NCI-H748 (cell line): ENCODE results near the gene ABLIM2.

Source experiments
- DNase-seq: peaks from one replicate; lab custom pipeline; 2025; ENCODE audit not compliant: unreplicated experiment; lab: John Stamatoyannopoulos, UW

The ABLIM2 gene

GRCh38 chr4:7989654-7990053, 169.0 kb downstream of the ABLIM2 start:
- no peak for DNase-seq

GRCh38 chr4:7988437-7988836, 170.2 kb downstream of the ABLIM2 start:
- no peak for DNase-seq

DNA sequence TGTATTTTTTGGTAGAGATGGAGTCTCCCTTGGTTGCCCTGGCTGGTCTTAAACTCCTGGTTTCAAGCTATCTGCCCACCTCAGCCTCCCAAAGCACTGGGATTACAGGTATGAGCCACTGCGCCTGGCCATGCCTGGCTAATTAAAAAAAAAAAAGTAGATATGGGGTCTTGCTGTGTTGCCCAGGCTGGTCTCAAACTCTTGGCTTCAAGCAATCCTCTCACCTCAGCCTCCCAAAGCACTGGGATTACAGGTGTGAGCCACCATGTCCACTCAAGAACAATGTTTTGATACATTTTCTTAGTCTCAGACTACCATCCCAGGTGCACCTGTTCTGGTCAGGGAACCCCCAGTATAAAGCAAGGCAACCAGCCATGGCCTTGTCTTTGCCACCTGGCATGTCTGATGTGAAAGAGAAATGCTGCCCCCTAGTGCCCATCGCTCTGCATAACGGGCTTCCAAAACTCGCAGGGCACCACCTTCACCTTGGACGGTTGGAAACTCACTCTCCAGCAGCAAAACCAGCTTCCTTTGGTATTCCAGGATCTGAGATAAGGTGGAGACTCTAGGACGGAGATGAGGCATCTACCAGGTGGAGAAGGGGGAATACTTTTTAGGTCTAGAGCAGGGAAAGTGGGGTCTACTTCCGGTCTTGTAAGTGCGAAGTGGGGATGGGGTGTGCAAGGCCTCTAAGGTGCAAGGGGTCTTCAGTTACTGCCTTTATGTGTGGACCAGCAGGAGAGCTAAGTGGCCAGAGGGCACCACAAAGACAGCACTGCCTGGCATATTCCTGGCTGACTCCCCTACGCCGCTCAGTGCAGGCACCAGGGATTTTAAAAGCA, 171.2 kb downstream of the ABLIM2 start:
- peak; percentile 78 for DNase-seq

DNA sequence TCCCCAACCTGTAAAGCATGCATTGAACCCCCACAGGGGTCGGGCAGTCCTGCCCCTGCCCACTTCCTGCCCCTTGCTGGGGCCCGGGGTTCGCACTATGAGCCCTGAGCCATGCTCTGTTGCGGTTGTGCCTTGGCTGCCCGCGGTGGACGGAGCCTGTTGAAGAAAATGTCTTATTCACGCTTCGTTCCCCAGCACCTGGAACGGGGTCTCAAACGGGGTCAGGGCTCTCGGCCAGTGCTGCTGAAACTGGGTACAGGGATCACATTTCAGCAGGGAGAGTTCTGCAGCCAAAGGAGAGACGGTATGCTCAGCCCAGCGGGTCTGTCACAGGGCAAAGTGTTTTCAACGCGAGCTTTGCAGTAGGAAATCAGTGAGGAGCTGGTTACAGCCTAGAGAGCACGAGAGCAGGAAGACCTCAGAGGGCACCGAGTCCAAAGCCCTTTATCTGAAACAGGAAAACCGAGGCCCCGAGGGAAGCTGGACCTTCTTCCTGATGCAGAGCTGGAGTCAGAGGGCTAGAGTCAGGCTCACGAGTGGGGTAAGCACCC, 172.6 kb downstream of the ABLIM2 start:
- DNase-seq = no peak

DNA sequence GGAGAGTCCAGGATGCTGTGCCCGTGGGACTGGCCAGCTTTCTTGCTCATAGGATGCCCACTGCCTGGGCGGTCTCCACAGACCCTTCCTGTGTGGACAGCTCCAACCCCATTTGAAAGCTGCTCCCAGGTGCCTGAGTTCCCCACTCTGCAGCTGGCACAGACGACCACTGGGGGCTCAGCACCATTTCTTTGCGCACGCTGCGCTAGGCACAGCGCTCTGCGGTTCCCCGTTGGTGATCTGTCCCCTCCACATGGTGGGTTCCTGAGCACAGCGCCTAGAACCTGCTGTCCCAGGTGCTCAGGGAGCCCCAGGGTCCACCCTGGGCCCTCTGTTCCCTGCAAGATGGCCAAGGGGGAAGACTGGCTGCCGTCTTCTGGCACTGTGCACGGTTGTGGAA, 173.5 kb downstream of the ABLIM2 start:
- no peak for DNase-seq

GRCh38 chr4:7984286-7984925, 174.2 kb downstream of the ABLIM2 start:
- DNase-seq = no peak

DNA sequence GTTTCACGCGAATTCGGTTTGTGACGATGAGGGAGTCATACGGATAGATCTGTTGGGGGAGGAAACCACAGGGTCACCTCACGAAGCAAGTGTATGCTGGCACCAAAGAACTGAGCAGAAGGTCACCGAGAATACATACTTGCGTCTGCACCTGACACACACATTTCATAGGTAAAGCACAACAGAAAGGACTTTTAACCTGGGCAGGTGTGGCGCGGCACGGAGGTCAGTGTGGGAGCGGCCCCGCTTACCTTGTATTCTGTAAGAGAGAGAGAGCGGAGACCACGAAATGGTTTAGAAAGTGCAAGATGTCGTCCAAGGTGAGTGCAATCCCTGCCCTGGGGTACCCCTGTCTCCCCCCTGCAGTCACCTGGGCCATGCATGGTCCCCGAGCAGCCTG, 175.3 kb downstream of the ABLIM2 start:
- no peak for DNase-seq

DNA sequence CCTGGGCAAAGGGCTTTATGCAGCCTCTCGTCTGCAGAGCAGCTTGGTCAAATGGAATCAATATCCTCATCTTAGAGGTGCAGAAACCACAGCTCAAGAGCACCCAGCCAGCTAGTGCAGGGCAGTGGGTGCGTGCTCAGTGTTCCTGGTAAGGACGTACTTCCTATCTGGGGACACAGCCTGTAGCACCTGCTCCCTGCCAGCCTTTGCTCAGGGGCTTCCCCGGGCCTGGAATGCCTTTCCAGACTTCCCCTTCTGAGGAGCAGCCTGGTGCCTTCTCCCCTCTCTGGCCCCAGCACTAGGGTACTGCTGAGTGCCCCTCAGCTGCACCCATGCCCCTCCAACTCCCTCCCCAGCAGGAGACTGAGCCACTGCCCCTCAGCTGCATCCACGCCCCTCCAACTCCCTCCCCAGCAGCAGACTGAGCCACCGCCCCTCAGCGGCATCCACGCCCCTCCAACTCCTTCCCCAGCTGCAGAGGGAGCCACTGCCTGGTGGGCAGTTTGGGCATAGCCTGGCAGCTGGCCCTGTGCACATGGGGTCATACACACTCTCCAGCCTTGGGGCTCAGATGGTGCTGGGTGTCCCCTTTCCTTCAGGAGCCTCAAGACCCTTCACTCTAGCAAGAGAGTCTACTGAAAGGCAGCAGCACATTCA, 176.7 kb downstream of the ABLIM2 start:
- no peak for DNase-seq

DNA sequence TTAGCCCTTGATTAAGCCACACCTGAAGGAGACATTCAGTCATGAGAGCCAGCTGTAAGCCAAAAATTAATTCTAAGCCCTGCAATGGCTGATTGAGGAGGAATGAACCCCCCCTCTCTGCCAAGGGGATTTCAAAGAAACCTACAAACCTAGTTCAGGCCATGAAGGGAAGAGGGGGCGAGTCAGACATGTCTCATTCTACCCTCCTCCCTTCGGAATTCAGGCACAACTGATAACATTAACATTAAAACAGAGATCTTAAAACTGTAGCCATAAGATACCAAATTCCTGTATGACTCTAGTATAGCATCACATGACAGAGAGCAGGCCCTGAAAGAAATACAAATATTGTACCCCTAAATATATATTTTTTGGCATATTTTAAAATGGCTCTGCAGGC, 178.6 kb downstream of the ABLIM2 start:
- DNase-seq = no peak

DNA sequence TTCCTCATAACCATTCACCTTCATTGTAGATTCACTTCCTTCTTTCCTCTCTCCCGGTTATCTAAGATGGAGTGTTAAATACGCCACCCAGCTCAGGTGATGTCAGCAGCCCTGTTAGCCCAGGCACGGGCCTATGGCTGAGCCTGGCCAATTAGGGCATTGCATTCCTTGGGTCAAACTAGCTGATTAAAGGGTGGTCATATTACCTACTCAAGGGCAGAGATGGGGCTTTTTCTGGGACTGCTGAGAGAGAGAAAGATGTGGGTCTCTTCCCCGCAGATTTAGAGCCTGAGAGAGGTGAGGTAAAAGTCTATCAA, 179.0 kb downstream of the ABLIM2 start:
- no peak for DNase-seq

DNA sequence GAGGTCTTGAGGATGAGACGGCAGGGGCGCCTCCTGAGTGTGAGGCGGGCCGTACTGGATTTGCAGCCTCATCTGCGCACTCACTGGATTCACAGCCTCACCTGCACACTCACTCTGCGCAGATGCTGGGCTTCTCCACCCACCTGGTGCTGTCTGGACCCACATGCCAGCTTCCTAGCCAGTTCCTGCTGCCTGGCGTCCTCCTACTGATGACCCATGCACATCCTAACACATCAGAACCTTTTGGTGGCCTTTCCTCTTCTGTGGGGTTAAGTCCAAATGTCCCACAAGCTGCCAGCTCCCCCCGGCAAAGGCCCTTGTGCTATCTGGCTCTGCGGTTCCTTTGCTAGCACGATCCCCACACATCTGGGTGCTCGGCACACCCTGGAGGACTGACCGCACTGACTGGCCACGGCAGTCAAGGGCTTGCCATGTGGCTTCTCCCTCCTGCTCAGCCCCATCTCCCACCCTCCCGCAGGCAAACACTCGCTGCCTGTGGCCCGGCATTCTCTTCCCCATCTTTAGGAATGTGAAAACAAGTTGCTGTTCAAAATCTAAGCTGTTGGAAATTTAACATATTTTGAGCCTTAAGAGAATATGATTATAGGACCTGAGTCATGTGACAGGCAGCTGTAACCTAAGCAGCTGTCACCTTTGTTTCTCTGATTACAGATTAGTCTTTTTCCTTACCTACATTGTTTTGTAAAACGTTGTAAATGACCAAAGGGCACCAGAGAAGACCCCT, 179.5 kb downstream of the ABLIM2 start:
- no peak for DNase-seq

- peak; percentile 91 for DNase-seq
Observed at GRCh38 chr4:7978489-7978888, 180.1 kb downstream of the ABLIM2 start.

GRCh38 chr4:7976634-7977033, 182.0 kb downstream of the ABLIM2 start:
- DNase-seq = no peak

- DNase-seq = no peak
Observed at GRCh38 chr4:7976025-7976424, 182.6 kb downstream of the ABLIM2 start.

GRCh38 chr4:7974425-7974824, 184.2 kb downstream of the ABLIM2 start:
- no peak for DNase-seq

DNA sequence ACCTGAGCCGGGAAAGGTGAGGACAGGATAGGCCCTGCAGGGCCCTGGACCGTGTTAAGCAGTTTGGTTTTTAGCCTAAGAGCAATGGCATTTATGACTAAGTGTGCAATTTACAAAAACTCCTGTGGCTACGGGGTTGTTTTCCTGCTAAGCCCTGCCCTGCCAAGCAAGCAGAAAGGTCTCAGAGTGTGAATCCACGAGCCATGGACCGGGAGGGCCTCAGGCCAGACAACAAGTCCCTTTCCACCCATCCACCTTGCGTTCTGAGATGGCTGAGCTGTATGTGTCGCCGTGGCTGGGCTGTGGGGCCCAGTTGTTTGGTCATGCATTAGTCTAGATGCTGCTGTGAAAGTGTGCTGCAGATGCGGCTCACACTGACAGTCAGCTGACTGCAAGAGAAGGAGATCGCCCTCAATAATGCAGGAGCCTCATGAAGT, 185.1 kb downstream of the ABLIM2 start:
- no peak for DNase-seq

DNA sequence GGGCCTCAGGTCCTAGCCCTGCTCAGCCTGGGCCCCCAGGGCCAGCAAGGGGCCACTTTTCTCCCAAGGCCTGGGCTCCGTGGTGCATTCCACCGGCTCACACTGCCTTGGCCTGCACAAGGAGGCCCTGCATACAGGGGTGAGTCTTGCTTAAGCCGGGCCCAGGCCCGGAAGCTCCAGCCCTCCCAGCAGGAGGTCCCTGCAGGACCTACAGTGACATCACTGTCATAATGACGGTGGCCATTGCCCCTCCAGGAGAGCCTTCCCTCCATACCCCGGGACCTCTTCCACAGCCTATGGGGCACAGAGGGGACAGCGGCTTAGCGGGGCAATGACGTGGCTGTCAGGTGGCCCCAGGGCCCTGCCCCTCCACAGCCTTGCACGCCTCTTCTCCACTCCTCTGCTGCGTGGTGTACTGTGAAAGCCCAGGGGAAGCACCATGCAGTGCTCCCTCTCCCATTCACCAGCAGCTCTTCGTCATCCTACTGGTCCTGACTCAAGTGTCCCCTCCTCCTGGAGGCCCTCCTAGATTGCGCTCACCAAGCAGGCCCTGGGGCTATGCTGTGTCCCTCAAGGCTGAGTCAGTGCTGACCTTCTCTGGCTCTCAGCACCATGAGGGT, 186.6 kb downstream of the ABLIM2 start:
- no peak for DNase-seq

- no peak for DNase-seq
Observed at GRCh38 chr4:7971159-7971631, 187.4 kb downstream of the ABLIM2 start.

DNA sequence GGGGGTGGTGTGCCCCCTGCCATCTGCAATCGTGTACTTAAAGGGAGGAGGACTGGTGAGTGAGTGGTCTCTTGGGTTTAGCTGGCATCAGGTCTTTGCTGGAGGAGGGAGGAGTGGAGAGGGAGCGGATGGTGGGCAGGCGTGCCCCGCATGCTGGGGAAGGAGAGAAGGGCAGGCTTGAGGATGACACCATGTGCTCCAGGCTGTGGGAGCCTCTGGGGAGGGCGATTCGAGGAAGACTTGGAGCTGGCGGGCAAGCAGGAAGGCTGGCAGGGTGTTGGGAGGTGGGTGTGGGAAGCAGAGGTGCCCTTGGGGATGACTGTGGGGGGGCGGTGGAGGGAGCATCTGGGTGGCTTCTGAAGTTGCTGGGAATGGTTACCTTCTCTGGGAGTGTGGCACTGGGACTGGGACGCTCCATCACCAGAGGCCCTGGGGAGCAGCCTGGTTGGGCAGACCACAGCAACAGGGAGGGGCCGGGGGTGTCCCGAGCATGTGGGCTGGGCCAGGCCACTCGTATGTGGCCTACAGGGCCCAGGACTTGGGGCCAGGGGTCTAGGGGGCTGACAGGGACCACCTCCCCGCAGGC, 188.2 kb downstream of the ABLIM2 start:
- no peak for DNase-seq

DNA sequence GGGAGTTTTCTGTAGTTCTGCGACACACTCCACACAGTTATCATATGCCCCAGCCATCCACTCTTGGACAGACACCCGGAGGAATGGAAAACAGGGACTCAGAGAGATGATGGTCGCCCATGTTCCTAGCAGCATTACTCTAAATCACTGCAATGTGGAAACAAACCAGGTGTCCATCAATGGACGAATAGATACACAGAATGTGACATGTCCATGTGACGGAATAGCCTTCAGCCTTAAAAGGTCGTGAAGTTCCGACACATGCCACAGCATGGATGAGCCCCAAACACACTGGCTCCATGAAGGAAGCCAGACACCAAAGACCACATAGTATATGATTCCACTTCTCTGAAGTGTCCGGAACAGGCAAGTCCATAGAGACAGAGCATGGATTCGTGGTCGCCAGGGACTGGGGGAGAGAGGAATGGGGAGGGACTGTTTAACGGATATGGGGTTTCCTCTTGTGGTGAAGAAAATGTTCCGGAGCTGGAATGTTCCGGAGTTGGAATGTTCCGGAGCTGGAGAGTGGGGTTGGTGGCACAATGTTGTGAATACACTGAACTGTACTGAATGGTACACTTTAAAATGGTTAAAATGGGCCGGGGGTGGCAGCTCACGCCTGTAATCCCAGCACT, 190.2 kb downstream of the ABLIM2 start:
- DNase-seq = no peak
